ENCODE results near the gene GALNT12.

GALNT12 gene

GRCh38 chr9:98807070-98807813 is at the start of gene GALNT12:
Gene GALNT12, plus strand, starts transcription at chr9:98807670. Its CDS starts 29 bp downstream, at chr9:98807699.
- DNase-seq: no peak

- no peak for DNase-seq
Measured at GRCh38 chr9:98760231-98760630, 47.2 kb upstream of the GALNT12 start.

- no peak for DNase-seq
Measured at GRCh38 chr9:98763986-98764745, 43.3 kb upstream of the GALNT12 start.

GRCh38 chr9:98765256-98765655 is 42.2 kb upstream of the GALNT12 start:
- no peak for DNase-seq

GRCh38 chr9:98766586-98766985 is 40.9 kb upstream of the GALNT12 start:
- DNase-seq: no peak

GRCh38 chr9:98767196-98767595 is 40.3 kb upstream of the GALNT12 start:
- no peak for DNase-seq

GRCh38 chr9:98767915-98768314 is 39.6 kb upstream of the GALNT12 start:
- DNase-seq: no peak

GRCh38 chr9:98768344-98768743 is 39.1 kb upstream of the GALNT12 start:
- no peak for DNase-seq

- DNase-seq: no peak
Measured at GRCh38 chr9:98770717-98771116, 36.8 kb upstream of the GALNT12 start.

GRCh38 chr9:98771209-98771874 is 36.1 kb upstream of the GALNT12 start:
- DNase-seq: no peak

GRCh38 chr9:98772364-98773155 is 34.9 kb upstream of the GALNT12 start:
- no peak for DNase-seq

- no peak for DNase-seq
Measured at GRCh38 chr9:98773721-98774120, 33.7 kb upstream of the GALNT12 start.

GRCh38 chr9:98774746-98775145 is 32.7 kb upstream of the GALNT12 start:
- DNase-seq: no peak

- peak; percentile 19 for DNase-seq
Measured at GRCh38 chr9:98775831-98776441, 31.5 kb upstream of the GALNT12 start.

GRCh38 chr9:98777618-98778017 is 29.9 kb upstream of the GALNT12 start:
- no peak for DNase-seq

- no peak for DNase-seq
Measured at GRCh38 chr9:98778251-98778650, 29.2 kb upstream of the GALNT12 start.

GRCh38 chr9:98778711-98779530 is 28.5 kb upstream of the GALNT12 start:
- DNase-seq: no peak

GRCh38 chr9:98780059-98780749 is 27.3 kb upstream of the GALNT12 start:
- no peak for DNase-seq

GRCh38 chr9:98781588-98782383 is 25.7 kb upstream of the GALNT12 start:
- no peak for DNase-seq
